DMS114 treated with DMSO at 0.1 percent for 48 hours (cell line): ENCODE results near the gene RITA1.

Experiments used
- DNase-seq: peaks from one replicate; lab custom pipeline; 2025; ENCODE audit not compliant: unreplicated experiment; lab: John Stamatoyannopoulos, UW

RITA1 gene

GRCh38 chr12:113173081-113173698 is 12.3 kb upstream of the RITA1 start:
- no peak for DNase-seq

- no peak for DNase-seq
Measured at GRCh38 chr12:113174461-113175384, 10.8 kb upstream of the RITA1 start.

- no peak for DNase-seq
Measured at GRCh38 chr12:113179023-113179422, 6.5 kb upstream of the RITA1 start.

- no peak for DNase-seq
Measured at GRCh38 chr12:113180333-113180732, 5.2 kb upstream of the RITA1 start.

GRCh38 chr12:113181975-113182374 is 3.5 kb upstream of the RITA1 start:
- DNase-seq: no peak

- DNase-seq: no peak
Measured at GRCh38 chr12:113183030-113183589, 2.4 kb upstream of the RITA1 start.

- DNase-seq: no peak
Measured at GRCh38 chr12:113184098-113184899, 1.2 kb upstream of the RITA1 start.

GRCh38 chr12:113184900-113185179 is 681 bp upstream of the RITA1 start:
- DNase-seq: peak; percentile 90

GRCh38 chr12:113186033-113186365 is 478 bp downstream of the RITA1 start:
- peak; percentile 21 for DNase-seq

GRCh38 chr12:113186666-113187325 is 1.3 kb downstream of the RITA1 start:
- DNase-seq: no peak

- no peak for DNase-seq
Measured at GRCh38 chr12:113189361-113189760, 3.8 kb downstream of the RITA1 start.

- DNase-seq: peak; percentile 31
Measured at GRCh38 chr12:113190761-113191160, 5.2 kb downstream of the RITA1 start.

GRCh38 chr12:113191227-113191626 is 5.7 kb downstream of the RITA1 start:
- DNase-seq: no peak

- DNase-seq: no peak
Measured at GRCh38 chr12:113194971-113195391, 9.5 kb downstream of the RITA1 start.

- no peak for DNase-seq
Measured at GRCh38 chr12:113195598-113195997, 10.1 kb downstream of the RITA1 start.

GRCh38 chr12:113196582-113196981 is 11.1 kb downstream of the RITA1 start:
- DNase-seq: no peak

GRCh38 chr12:113196990-113197389 is 11.5 kb downstream of the RITA1 start:
- peak; percentile 43 for DNase-seq

- no peak for DNase-seq
Measured at GRCh38 chr12:113197518-113198077, 12.1 kb downstream of the RITA1 start.

- no peak for DNase-seq
Measured at GRCh38 chr12:113198296-113198695, 12.8 kb downstream of the RITA1 start.

GRCh38 chr12:113200021-113200797 is 14.7 kb downstream of the RITA1 start:
- DNase-seq: no peak
